Adrenal gland (tissue), 5 donors: ENCODE measurements around the gene AMBRA1.

Experiments used
- POLR2A ChIP-seq, 2 donors: fragments of 450-650 bp; IDR thresholded peaks; one replicate each; pipeline ENCODE4 v1.6.1; 2017; ENCODE audit warnings: antibody characterized with exemption in 2 of 2, mild to moderate bottlenecking in 2 of 2, moderate library complexity in 1 of 2
- TF ChIP-seq, protein P1 (sequence below), 6 experiments: fragments of 450-650 bp in 4 of 6; fragments of 200-600 bp in 2 of 6; sonication (generic) in 1 of 6; IDR thresholded peaks; 1 replicate in 5 of 6; 2 replicates in 1 of 6; pipeline versions ENCODE4 v1.5.1 to v1.8.0; 2016 to 2021; ENCODE audit warnings: antibody characterized with exemption in 6 of 6, mild to moderate bottlenecking in 2 of 6, moderate library complexity in 1 of 6
- donor health status: DM: no; HTN: no; CAD: no.

DNA sequence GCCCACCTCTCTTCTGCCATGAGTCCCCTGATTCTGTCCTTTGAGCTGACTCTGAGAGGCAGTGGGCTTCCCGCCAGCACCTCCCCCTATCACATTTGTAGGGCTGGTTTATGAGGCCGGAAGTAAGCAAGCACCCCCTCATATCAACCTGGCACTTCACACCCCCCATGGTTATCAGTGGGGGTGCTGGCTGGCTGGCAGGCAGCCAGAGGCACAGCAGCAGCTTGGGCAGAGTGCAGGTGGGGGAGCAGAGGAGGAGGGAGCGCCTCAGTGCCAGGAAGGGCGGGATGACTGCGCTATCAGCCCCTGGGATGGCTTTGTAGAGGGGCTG lies 179.4 kb downstream of the AMBRA1 start:
- no peak for TF ChIP-seq POLR2A (IDR thresholded peaks at IDR 0.05)
- TF ChIP-seq, protein P1, sequence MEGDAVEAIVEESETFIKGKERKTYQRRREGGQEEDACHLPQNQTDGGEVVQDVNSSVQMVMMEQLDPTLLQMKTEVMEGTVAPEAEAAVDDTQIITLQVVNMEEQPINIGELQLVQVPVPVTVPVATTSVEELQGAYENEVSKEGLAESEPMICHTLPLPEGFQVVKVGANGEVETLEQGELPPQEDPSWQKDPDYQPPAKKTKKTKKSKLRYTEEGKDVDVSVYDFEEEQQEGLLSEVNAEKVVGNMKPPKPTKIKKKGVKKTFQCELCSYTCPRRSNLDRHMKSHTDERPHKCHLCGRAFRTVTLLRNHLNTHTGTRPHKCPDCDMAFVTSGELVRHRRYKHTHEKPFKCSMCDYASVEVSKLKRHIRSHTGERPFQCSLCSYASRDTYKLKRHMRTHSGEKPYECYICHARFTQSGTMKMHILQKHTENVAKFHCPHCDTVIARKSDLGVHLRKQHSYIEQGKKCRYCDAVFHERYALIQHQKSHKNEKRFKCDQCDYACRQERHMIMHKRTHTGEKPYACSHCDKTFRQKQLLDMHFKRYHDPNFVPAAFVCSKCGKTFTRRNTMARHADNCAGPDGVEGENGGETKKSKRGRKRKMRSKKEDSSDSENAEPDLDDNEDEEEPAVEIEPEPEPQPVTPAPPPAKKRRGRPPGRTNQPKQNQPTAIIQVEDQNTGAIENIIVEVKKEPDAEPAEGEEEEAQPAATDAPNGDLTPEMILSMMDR (IDR thresholded peaks at IDR 0.05), result no peak
